ENCODE results near the gene CLCN7. TPM values are rescaled to one million over a fixed set of nuclear protein-coding genes. Genes with fewer than 3 reads are reported as not detected.

CLCN7 gene
- total and polyA plus RNA-seq, 2 of the 13 experiments (the other 11 are each of a cell fraction or from before 2014, with no cell fraction given), result 24.6 to 25.1 TPM

- TF ChIP-seq AKNA (CRISPR knock-in tag; IDR thresholded peaks at IDR 0.05; ENCODE audit: borderline replicate concordance) (no peak), ZNF232 (CRISPR knock-in tag; IDR thresholded peaks at IDR 0.05; ENCODE audit: borderline replicate concordance) (no peak), TMF1 (CRISPR knock-in tag; IDR thresholded peaks at IDR 0.05; ENCODE audit: low read depth) (no peak; the same call in 1 of the 2 replicates), SMC3 (IDR thresholded peaks at IDR 0.05; ENCODE audit: low read length) (no peak), BRCA1 (CRISPR knock-in tag; IDR thresholded peaks at IDR 0.05) (no peak), ZNF296 (CRISPR knock-in tag; conservative IDR thresholded peaks at IDR 0.05) (peak; percentile 80), ZNF329 (CRISPR knock-in tag; IDR thresholded peaks at IDR 0.05; ENCODE audit: low read depth) (no peak), ZNF646 (CRISPR knock-in tag; IDR thresholded peaks at IDR 0.05) (no peak), ZNF337 (CRISPR knock-in tag; IDR thresholded peaks at IDR 0.05; ENCODE audit: borderline replicate concordance, low read depth) (no peak), HIC2 (CRISPR knock-in tag; IDR thresholded peaks at IDR 0.05; ENCODE audit: low read depth) (peak; percentile 41; the same call in 1 of the 2 replicates), POLR2G (IDR thresholded peaks at IDR 0.05; ENCODE audit: low read depth, low read length) (peak; percentile 64), ZNF414 (CRISPR knock-in tag; IDR thresholded peaks at IDR 0.05) (peak; percentile 78; the same call in 1 of the 2 replicates), KDM1A (CRISPR knock-in tag; IDR thresholded peaks at IDR 0.05) (no peak), ATF7-NPFF (CRISPR knock-in tag; IDR thresholded peaks at IDR 0.05; ENCODE audit: low read depth) (no peak), ZNF749 (CRISPR knock-in tag; IDR thresholded peaks at IDR 0.05; ENCODE audit: borderline replicate concordance) (no peak)
Measured at GRCh38 chr16:1435921-1436697, 38.7 kb downstream of the CLCN7 start (continued).
